H9 (cell line): ENCODE data around the gene PTGER4. TPM values are rescaled to one million over a fixed set of nuclear protein-coding genes. Genes with fewer than 3 reads are reported as not detected.

ENCODE experiments used
- DNase-seq: peaks from one replicate; pipeline ENCODE4 v3.0.0-alpha.2; 2017
- H2AFZ ChIP-seq: one replicate; pipeline ENCODE4 v1.6.1; 2013; ENCODE audit warnings: mild to moderate bottlenecking, low read length, control low read depth, moderate library complexity
- H2AK5ac ChIP-seq: 2 replicates; pipeline ENCODE4 v1.6.1; 2013; ENCODE audit warnings: low read length, control low read depth, mixed read lengths; ENCODE audit not compliant: insufficient read length
- H2BK120ac ChIP-seq: one replicate; pipeline ENCODE4 v1.6.1; 2013; ENCODE audit warnings: low read depth, mild to moderate bottlenecking, low read length, control low read depth, inconsistent platforms; ENCODE audit not compliant: poor library complexity, severe bottlenecking
- H2BK12ac ChIP-seq: 2 replicates; pipeline ENCODE4 v1.6.1; 2013; ENCODE audit warnings: low read length, control low read depth, mixed read lengths, low read depth; ENCODE audit not compliant: insufficient read length
- H2BK15ac ChIP-seq: 2 replicates; pipeline ENCODE4 v1.6.1; 2013; ENCODE audit warnings: low read depth, low read length, control low read depth
- H2BK20ac ChIP-seq: one replicate; pipeline ENCODE4 v1.6.1; 2013; ENCODE audit warnings: low read depth, mild to moderate bottlenecking, low read length, control low read depth, inconsistent platforms; ENCODE audit not compliant: poor library complexity, severe bottlenecking
- H2BK5ac ChIP-seq: 2 replicates; pipeline ENCODE4 v1.6.1; 2013; ENCODE audit warnings: low read length, control low read depth, mixed read lengths; ENCODE audit not compliant: insufficient read length
- H3K14ac ChIP-seq: 2 replicates; pipeline ENCODE4 v1.6.1; 2013; ENCODE audit warnings: low read length, control low read depth; ENCODE audit not compliant: insufficient read depth
- H3K18ac ChIP-seq: 2 replicates; pipeline ENCODE4 v1.6.1; 2013; ENCODE audit warnings: low read depth, mild to moderate bottlenecking, mixed read lengths, low read length, control low read depth; ENCODE audit not compliant: insufficient read length
- H3K23ac ChIP-seq: 2 replicates; pipeline ENCODE4 v1.6.1; 2013; ENCODE audit warnings: low read length, control low read depth, mixed read lengths, low read depth; ENCODE audit not compliant: insufficient read length
- H3K23me2 ChIP-seq: 2 replicates; pipeline ENCODE4 v1.6.1; 2013; ENCODE audit warnings: low read depth, mild to moderate bottlenecking, mixed read lengths, low read length, control low read depth; ENCODE audit not compliant: insufficient read length, poor library complexity, severe bottlenecking
- H3K27ac ChIP-seq: 2 replicates; pipeline ENCODE4 v1.5.1; 2013; ENCODE audit warnings: low read length, control low read depth, mixed read lengths, low read depth; ENCODE audit not compliant: insufficient read length
- H3K27me3 ChIP-seq: 2 replicates; pipeline ENCODE4 v1.6.1; 2013; ENCODE audit warnings: low read length, control low read depth, inconsistent platforms; ENCODE audit not compliant: insufficient read depth
- H3K4ac ChIP-seq: 2 replicates; pipeline ENCODE4 v1.6.1; 2013; ENCODE audit warnings: low read depth, mild to moderate bottlenecking, control low read depth, inconsistent platforms, low read length, moderate library complexity
- H3K4me1 ChIP-seq: 2 replicates; pipeline ENCODE4 v1.6.1; 2013; ENCODE audit warnings: low read length, control low read depth, inconsistent platforms; ENCODE audit not compliant: insufficient read depth
- H3K4me2 ChIP-seq: 2 replicates; pipeline ENCODE4 v1.6.1; 2013; ENCODE audit warnings: low read length, control low read depth, mixed read lengths; ENCODE audit not compliant: insufficient read length, insufficient read depth
- H3K56ac ChIP-seq: 2 replicates; pipeline ENCODE4 v1.6.1; 2013; ENCODE audit warnings: low read depth, mild to moderate bottlenecking, mixed read lengths, low read length, control low read depth; ENCODE audit not compliant: insufficient read length
- H3K79me1 ChIP-seq: 2 replicates; pipeline ENCODE4 v1.6.1; 2013; ENCODE audit warnings: low read depth, mild to moderate bottlenecking, moderate library complexity, low read length, control low read depth, inconsistent platforms; ENCODE audit not compliant: insufficient read depth, poor library complexity, severe bottlenecking
- H3K79me2 ChIP-seq: 2 replicates; pipeline ENCODE4 v1.6.1; 2013; ENCODE audit warnings: low read length, control low read depth, inconsistent platforms; ENCODE audit not compliant: insufficient read depth
- H3K9ac ChIP-seq: 2 replicates; pipeline ENCODE4 v1.6.1; 2013; ENCODE audit warnings: low read length, control low read depth, mixed read lengths; ENCODE audit not compliant: insufficient read length; ENCODE audit errors: extremely low read depth
- H3K9me3 ChIP-seq: one replicate; pipeline ENCODE4 v1.6.1; 2013; ENCODE audit warnings: low read depth, low read length, inconsistent platforms; ENCODE audit not compliant: control insufficient read depth
- H3T11ph ChIP-seq: one replicate; pipeline ENCODE4 v1.6.1; 2013; ENCODE audit warnings: mild to moderate bottlenecking, low read length, control low read depth, inconsistent platforms
- H4K20me1 ChIP-seq: one replicate; pipeline ENCODE4 v1.6.1; 2013; ENCODE audit not compliant: control insufficient read depth, insufficient read length, insufficient read depth
- H4K5ac ChIP-seq: 2 replicates; pipeline ENCODE4 v1.6.1; 2013; ENCODE audit warnings: low read depth, mild to moderate bottlenecking, mixed read lengths, low read length, control low read depth; ENCODE audit not compliant: insufficient read length
- H4K8ac ChIP-seq: replicated peaks from 2 replicates; pipeline ENCODE4 v1.6.1; 2013; ENCODE audit warnings: low read length, control low read depth, mixed read lengths, low read depth; ENCODE audit not compliant: insufficient read length
- H4K91ac ChIP-seq: 2 replicates; pipeline ENCODE4 v1.6.1; 2013; ENCODE audit warnings: low read depth, mild to moderate bottlenecking, moderate library complexity, mixed read lengths, low read length, control low read depth; ENCODE audit not compliant: insufficient read length
- H3K27ac Mint-ChIP-seq, 3 experiments: 2 replicates in 2 of 3; 3 replicates in 1 of 3; pipeline ENCODE4 v1.8.0; 2020 to 2021; ENCODE audit warnings: mixed read lengths in 3 of 3, mild to moderate bottlenecking in 1 of 3, moderate library complexity in 1 of 3
- H3K27me3 Mint-ChIP-seq: 2 replicates; pipeline ENCODE4 v1.8.0; 2021; ENCODE audit warnings: low read depth, mild to moderate bottlenecking, moderate library complexity, mixed read lengths
- H3K36me3 Mint-ChIP-seq, 3 experiments: 2 replicates in 2 of 3; 3 replicates in 1 of 3; pipeline ENCODE4 v1.8.0; 2020 to 2021; ENCODE audit warnings: low read depth in 3 of 3, mixed read lengths in 3 of 3; ENCODE audit not compliant: insufficient read depth in 1 of 3
- H3K4me1 Mint-ChIP-seq, 2 experiments: 2 replicates each; pipeline ENCODE4 v1.8.0; 2020; ENCODE audit warnings: mixed read lengths in 2 of 2
- H3K4me3 Mint-ChIP-seq, 2 experiments: 2 replicates in 1 of 2; 3 replicates in 1 of 2; pipeline ENCODE4 v1.8.0; 2020 to 2021; ENCODE audit warnings: mild to moderate bottlenecking in 2 of 2, mixed read lengths in 2 of 2, moderate library complexity in 1 of 2
- H3K9me3 Mint-ChIP-seq, 2 experiments: 2 replicates in 1 of 2; 3 replicates in 1 of 2; pipeline ENCODE4 v1.8.0; 2020; ENCODE audit warnings: mild to moderate bottlenecking in 2 of 2, mixed read lengths in 2 of 2, moderate library complexity in 1 of 2
- CTCF ChIP-seq: fragments of 200-600 bp; sonication (generic); conservative IDR thresholded peaks from 3 replicates; pipeline ENCODE4 v1.8.0; 2021; ENCODE audit warnings: antibody characterized with exemption, mild to moderate bottlenecking
- WGBS: extraction: QIAGEN DNeasy Blood & Tissue Kit; methylation state at CpG from one replicate; pipeline ENCODE4 v1.1.7; 2013; ENCODE audit warnings: missing lambda C conversion rate, low lambda C conversion rate, mixed read lengths; ENCODE audit not compliant: insufficient read length; ENCODE audit errors: extremely low coverage; 5-methylcytosine and 5-hydroxymethylcytosine counted together
- total RNA-seq: library from RNA; stranded (reverse); gene quantifications from 2 replicates; pipeline ENCODE4 v1.2.1, GENCODE V29; 2021

PTGER4 gene
- total RNA-seq, 1 experiment from 2014 or later, result 0.35 TPM

DNA sequence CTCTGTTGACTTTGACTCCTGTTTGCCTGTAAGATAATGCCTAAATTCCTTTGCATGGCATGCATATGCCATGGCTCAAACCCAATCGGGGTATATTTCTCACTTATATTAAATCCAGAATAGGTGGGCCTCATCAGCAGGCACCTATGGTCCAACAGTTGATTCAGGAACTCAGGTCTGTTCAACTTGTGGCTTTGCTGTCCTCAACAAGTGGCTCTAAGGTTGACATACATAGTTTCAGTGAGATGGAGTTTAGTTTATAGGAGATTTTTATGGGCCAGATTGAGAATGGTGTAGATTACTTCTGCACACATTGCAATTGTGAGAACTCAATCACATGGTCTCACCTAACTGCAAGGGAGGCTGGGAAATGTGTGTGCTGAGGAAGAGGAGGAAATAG is 31.6 kb upstream of the PTGER4 start:
- Histone ChIP-seq H2BK5ac (no peak overlapping the region), H3K79me2 (no peaks in the 10 kb centered on the region), H3K18ac (no peak overlapping the region), H2BK20ac (no peak overlapping the region), H4K8ac (no peak overlapping the region), H2AFZ (no peak overlapping the region), H3K23me2 (no peaks in the 10 kb centered on the region), H3K9ac (no peak overlapping the region), H3K56ac (no peak overlapping the region), H3T11ph (no peak overlapping the region), H4K20me1 (no peaks in the 10 kb centered on the region), H3K4me2 (no peak overlapping the region), H3K4ac (no peak overlapping the region), H2BK15ac (no peak overlapping the region), H4K5ac (no peak overlapping the region), H3K27me3 (no peaks in the 10 kb centered on the region), H2AK5ac (no peak overlapping the region), H3K9me3 (no peaks in the 10 kb centered on the region), H2BK12ac (no peak overlapping the region), H3K79me1 (no peaks in the 10 kb centered on the region), H3K14ac (no peak overlapping the region), H3K27ac (no peak overlapping the region), H3K4me1 (no peaks in the 10 kb centered on the region), H2BK120ac (no peak overlapping the region), H3K23ac (no peak overlapping the region), H4K91ac (no peak overlapping the region)
- WGBS, result no CpG with 5 or more reads among the region's 1 CpG
- no peaks in the 10 kb centered on the region for H3K4me1 Mint-ChIP-seq
- no peak for DNase-seq
- H3K9me3 Mint-ChIP-seq, result peaks cover 3 to 7% of the 10 kb centered on the region in 2 experiments; a peak in 2 of 5 replicates
- no peaks in the 10 kb centered on the region for H3K36me3 Mint-ChIP-seq
- H3K27me3 Mint-ChIP-seq, result no peaks in the 10 kb centered on the region
- H3K27ac Mint-ChIP-seq, result no peak overlapping the region
- TF ChIP-seq CTCF, result no peak
- H3K4me3 Mint-ChIP-seq, result no peak overlapping the region
